ENCODE data around the gene MKS1.

The MKS1 gene

DNA sequence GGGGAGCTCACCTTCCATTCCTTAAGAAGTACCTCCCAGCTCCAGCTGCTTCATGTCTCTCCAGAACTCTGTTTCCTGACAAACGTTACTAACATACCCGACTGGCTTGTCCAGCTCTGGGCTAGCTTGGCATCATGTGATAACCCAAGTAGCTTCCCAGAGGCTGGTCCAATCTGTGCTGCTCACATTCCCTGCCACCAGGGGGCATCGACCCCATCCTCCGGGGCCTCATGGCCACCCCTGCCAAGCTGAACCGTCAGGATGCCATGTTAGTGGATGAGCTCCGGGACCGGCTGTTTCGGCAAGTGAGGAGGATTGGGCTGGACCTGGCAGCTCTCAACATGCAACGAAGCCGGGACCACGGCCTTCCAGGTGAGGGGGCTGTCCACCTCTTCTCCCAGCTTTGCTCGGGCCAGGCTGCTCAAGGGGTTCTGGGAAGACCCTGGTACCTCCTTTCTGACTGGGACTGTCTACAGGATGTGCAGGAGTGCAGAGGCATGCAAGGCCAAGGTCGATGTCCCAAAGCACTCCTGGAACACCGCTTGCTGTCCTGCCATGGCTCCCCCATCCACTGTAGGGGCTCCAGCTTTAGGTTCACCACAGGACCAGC is 18.9 kb downstream of the MKS1 start:
- peak; percentile 38 for DNase-seq (ENCODE audit: low read depth, low spot score)

DNA sequence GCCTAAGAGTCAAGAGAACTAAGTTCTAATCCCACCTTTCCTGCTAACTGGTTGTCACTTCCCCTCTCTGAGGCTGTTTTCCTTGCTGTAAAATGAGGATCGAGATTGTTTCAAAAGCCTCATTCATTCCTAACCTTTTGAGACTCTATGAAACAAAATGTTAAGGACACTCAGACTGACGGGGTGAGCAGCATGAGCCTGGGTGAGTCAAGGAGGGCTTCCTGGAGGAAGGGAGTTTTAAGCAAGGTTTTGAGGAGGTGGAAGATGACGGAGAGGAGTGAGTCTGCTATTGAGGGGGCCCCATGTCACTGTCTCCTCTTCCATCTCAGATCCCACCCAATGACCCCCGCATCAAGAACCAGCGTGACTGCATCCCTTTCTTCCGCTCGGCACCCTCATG is 22.4 kb downstream of the MKS1 start:
- no peak for DNase-seq (ENCODE audit: low read depth, low spot score)

- DNase-seq (ENCODE audit: low read depth, low spot score), result no peak
Observed at GRCh38 chr17:58195518-58196123, 23.4 kb downstream of the MKS1 start.

GRCh38 chr17:58193641-58194255 is 25.3 kb downstream of the MKS1 start:
- no peak for DNase-seq (ENCODE audit: low read depth, low spot score)

DNA sequence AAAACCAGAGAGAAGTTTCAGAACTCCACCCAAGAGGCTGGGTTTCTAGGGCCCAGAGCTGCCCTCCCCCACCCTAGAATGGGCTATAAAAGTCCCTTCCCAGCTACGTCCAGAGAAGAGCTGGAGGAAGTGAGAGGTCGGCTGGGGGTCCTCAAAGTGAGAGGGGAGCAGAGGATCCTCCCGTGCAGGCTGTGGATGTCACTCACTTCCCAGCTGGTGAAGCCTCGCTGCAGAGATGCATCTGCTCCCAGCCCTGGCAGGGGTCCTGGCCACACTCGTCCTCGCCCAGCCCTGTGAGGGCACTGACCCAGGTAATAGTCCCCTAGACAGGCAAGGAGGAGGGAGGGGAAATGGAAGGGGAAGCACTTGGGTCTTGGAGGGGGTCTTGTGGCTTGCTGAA is 26.4 kb downstream of the MKS1 start, which contains the start of gene EPX:
Gene EPX, plus strand, starts transcription at position 115 of the 400 bp plus-strand sequence. Its CDS starts 121 bp downstream, at position 236.
- DNase-seq (ENCODE audit: low read depth, low spot score), result no peak

GRCh38 chr17:58191241-58191896 is 27.7 kb downstream of the MKS1 start:
- DNase-seq (ENCODE audit: low read depth, low spot score), result no peak

DNA sequence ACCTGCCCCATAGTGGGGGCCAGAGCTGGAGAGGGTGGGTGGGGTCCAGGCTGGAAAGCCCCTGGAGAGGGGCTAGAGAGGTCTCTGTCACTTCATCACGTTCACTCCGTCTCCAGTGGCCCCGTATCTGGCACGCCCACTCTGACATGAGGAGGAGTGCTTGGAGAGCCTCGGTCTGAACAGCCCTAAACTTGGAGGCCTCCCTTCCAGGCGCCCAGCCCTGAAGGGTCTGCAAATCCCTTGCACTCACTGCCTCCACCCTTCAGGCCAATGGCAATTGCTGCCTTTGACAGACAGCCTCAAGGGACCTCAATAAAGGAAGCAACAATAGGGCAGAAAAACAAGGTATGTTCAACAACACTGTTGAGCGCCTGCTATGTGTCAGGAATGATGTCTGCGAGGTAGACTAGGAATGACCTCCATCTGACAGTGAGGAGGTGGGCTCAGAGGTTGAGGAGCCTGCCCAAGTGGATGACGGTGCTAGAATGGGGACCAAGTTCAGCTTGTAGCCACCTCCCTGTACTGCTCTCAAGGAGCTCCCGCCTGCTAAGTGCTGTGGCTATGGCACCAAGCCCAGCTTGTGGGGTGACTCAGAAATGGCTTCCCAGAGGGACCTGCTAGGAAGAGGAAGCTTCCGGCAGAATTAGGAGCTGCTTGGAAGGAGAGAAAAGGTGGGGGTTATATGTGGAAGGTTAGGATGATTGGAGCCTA is 29.5 kb downstream of the MKS1 start:
- DNase-seq (ENCODE audit: low read depth, low spot score), result no peak

GRCh38 chr17:58187675-58188074 is 31.4 kb downstream of the MKS1 start:
- no peak for DNase-seq (ENCODE audit: low read depth, low spot score)

GRCh38 chr17:58187063-58187462 is 32.0 kb downstream of the MKS1 start:
- DNase-seq (ENCODE audit: low read depth, low spot score), result no peak

DNA sequence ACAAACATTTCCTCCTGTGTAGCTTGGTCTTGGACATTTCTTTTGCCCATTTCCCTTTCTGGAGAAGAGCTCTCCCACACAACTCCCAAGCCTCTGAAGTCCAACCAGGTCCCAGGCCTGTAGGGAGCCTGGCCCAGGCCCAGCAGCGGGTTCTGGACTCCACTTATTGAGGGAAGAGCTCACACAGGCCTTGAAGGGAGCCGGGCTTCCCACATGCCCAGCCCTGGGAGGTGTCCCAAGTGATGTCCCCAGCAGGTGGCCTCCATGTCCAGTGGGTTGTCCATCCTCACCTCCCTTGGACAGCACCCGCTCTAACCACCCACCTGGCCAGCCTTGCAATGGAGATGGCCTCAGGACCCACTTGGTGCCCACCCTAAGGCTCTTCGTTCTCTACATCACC is 32.5 kb downstream of the MKS1 start:
- no peak for DNase-seq (ENCODE audit: low read depth, low spot score)

DNA sequence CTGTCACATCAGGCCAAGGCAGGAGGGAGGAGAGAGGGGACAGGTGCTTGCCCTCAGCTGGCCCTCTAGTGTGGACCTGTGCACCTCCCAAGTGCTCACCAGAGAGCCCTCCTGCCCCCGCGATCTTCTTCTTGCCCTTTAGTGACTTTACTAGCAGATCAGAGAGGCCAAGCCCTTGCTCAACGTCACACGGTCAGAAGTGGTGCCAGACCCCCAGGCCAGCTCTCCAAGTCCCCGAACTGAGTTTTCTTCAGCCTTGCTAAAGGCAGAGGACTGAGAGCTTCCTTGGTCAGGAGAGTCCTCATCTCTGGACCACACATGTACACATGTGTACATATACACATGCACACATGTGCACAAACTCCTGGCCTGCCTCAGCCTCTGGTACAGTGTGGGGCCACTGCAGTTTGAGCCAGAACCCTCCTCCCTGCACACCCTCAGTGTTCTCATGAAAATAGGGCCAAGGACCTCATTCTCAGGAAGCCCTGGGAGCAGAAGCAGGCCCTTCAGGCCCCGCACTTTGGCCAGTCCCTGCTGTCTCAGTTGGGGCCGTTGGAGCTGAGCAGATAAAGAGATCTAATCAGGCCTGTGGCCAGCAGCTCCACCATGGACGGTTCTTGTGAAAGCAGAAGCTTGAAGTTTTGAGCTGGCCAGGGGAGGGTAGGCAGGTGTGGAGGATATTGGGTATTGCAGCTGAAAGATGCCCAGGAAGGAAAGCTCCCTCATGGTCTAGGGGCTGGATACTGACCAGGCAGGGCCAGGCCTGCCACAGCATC is 33.9 kb downstream of the MKS1 start:
- no peak for DNase-seq (ENCODE audit: low read depth, low spot score)

DNA sequence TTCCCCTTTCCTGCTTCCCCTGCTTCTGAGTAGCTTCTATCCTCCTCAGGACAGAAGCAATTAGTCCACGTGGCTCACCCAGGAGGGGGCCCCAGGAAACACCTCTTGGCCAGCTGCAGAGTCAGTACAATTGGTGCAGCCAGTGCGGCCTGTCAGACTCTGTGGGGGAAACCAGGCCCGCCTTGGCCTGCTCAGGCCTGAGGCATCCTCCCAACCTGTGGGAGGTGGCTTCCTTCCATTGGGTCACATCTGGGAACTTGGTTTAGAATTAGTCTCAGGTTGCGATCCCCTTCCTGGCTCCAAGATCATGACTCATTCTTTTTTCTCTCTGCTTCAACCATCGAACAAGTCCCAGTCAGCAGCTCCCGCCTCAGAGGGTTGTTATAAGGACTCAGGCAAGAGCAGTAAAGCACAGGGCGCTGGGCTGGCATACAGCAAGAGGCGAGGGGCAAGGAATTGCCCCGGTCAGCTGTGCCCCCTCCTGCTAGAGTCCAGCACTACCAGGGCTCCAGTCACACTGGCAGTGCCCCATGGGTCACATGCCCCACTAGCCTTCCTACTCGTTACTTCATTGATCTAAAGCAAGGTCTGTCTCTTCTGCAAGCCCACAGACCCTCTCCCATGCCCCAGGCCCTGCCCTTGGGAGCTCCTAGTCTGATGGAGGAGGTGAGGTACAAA is 34.6 kb downstream of the MKS1 start:
- no peak for DNase-seq (ENCODE audit: low read depth, low spot score)

DNA sequence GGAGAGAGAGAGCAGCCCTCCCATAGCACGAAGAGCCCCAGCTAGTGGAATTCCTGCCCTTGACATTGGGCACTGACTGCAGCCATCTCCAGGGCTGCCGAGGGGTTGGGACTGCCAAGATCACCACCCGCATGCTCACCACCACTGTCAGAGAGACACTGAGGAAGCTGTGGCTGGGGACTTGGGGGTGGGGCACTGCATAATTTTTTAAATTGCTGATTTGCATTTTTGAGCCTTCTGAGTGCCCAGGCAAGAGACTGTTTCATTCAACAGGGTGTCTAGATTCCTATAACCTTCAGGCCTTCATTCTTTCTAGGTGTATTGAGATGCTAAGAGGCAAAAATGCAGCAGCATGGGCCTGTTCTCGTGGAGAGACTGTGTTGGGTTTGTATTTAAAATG is 35.5 kb downstream of the MKS1 start:
- DNase-seq (ENCODE audit: low read depth, low spot score), result no peak

GRCh38 chr17:58181796-58182195 is 37.3 kb downstream of the MKS1 start:
- DNase-seq (ENCODE audit: low read depth, low spot score), result no peak

GRCh38 chr17:58176200-58176599 is 42.9 kb downstream of the MKS1 start:
- DNase-seq (ENCODE audit: low read depth, low spot score), result no peak

- DNase-seq (ENCODE audit: low read depth, low spot score), result no peak
Observed at GRCh38 chr17:58174871-58175270, 44.2 kb downstream of the MKS1 start.

GRCh38 chr17:58172369-58173071 is 46.5 kb downstream of the MKS1 start:
- DNase-seq (ENCODE audit: low read depth, low spot score), result no peak

- DNase-seq (ENCODE audit: low read depth, low spot score), result no peak
Observed at GRCh38 chr17:58170622-58171021, 48.4 kb downstream of the MKS1 start.

DNA sequence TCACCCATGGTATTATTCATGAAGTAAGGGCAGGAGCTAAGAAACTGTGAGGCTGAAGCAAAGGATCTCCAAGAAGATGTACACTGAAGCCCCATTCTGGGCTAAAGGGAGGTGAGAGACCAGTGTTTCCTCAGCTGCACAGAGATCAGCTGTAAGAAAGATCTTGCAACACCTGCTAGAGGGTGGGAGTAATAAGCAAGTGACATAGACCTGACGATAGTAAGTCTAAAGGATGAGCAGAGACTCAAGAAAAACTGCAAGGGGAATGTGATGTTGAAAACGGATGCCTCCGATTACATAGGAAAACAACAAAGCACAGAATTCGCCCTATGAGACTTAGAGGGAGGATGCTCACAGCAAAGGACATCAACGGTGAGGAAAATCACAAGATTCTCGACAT is 52.4 kb downstream of the MKS1 start, which contains the start of gene OR4D2:
Gene OR4D2, plus strand, starts transcription at position 301 of the 400 bp plus-strand sequence. CDS start 2,674 bp downstream, outside the sequence.
- no peak for DNase-seq (ENCODE audit: low read depth, low spot score)

DNA sequence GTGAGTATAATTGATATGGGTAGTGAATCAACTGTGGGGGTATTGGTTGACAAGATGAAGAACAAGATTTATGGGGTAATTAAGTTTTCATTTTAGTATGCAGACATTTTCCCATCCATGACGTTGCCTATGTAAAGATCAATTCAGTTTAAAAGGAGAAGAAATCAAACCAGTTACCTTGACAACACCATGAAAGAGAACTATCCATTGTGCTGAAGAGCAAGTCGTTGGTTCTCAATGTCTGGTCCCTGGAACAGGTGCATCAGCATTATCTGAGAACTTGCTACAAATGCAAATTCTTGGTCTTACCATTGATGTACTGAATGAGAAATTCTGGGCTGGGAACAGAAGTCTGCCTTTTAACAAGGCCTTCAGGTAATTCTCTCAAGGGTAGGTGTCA is 53.1 kb downstream of the MKS1 start:
- no peak for DNase-seq (ENCODE audit: low read depth, low spot score)
